Endothelial cell (in vitro differentiated cells): ENCODE measurements around the gene NPTN. TPM values are rescaled to one million over a fixed set of nuclear protein-coding genes. Genes with fewer than 3 reads are reported as not detected.

Experiments
- DNase-seq: peaks from one replicate; pipeline ENCODE4 v3.0.0; 2021; ENCODE audit warnings: low spot score
- H3K27ac Mint-ChIP-seq: one replicate; pipeline ENCODE4 v1.8.0; 2021; ENCODE audit warnings: mixed read lengths, inconsistent platforms; ENCODE audit not compliant: unreplicated experiment
- H3K27me3 Mint-ChIP-seq: one replicate; pipeline ENCODE4 v1.8.0; 2021; ENCODE audit warnings: mild to moderate bottlenecking, moderate library complexity, mixed read lengths, inconsistent platforms; ENCODE audit not compliant: unreplicated experiment
- H3K36me3 Mint-ChIP-seq: one replicate; pipeline ENCODE4 v1.8.0; 2021; ENCODE audit warnings: mild to moderate bottlenecking, low read depth, mixed read lengths, inconsistent platforms; ENCODE audit not compliant: unreplicated experiment
- H3K4me1 Mint-ChIP-seq: one replicate; pipeline ENCODE4 v1.8.0; 2021; ENCODE audit warnings: mild to moderate bottlenecking, mixed read lengths, inconsistent platforms; ENCODE audit not compliant: unreplicated experiment
- H3K4me3 Mint-ChIP-seq: one replicate; pipeline ENCODE4 v1.8.0; 2021; ENCODE audit warnings: mild to moderate bottlenecking, mixed read lengths, inconsistent platforms; ENCODE audit not compliant: unreplicated experiment
- H3K9me3 Mint-ChIP-seq: one replicate; pipeline ENCODE4 v1.8.0; 2021; ENCODE audit warnings: mixed read lengths, inconsistent platforms; ENCODE audit not compliant: unreplicated experiment
- CTCF ChIP-seq: fragments of 200-600 bp; sonication (generic); IDR thresholded peaks from one replicate; pipeline ENCODE4 v1.5.0; 2021; ENCODE audit warnings: antibody characterized with exemption; ENCODE audit not compliant: unreplicated experiment
- total RNA-seq: library from RNA; stranded (reverse); fragmentation: NEBNext Ultra II Directional; extraction: Animal tissue kit (Norgen Biotek cat#: 25700); gene quantifications from one replicate; pipeline ENCODE4 v1.2.1, GENCODE V29; 2021; ENCODE audit not compliant: unreplicated experiment

NPTN gene
- total RNA-seq, 1 donor from 2014 or later: 223 TPM

DNA sequence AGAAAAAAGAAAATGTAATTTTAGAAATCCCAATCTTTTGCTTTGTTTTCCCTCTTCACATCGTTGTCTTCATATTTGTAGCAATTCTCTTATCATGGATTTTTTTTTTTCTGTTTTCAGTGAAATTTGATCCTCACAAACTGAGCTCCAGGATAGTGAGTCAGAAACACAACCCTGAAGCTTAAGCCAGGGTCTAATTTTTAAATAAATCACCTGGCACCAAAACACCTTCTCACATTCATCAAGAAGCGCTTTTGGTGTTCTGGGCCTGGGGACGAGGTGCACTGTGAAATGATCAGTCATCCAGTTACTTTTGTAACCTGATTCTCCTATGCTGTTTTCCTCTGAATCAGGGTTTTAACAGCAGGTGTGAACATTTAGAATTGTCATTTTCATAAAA, 102.5 kb downstream of the NPTN start:
- H3K4me3 Mint-ChIP-seq: no peak overlapping the region
- DNase-seq: no peak
- H3K36me3 Mint-ChIP-seq: no peaks in the 10 kb centered on the region
- no peak for TF ChIP-seq CTCF
- no peak overlapping the region for H3K27ac Mint-ChIP-seq
- H3K4me1 Mint-ChIP-seq: no peaks in the 10 kb centered on the region
- H3K9me3 Mint-ChIP-seq: no peaks in the 10 kb centered on the region
- peaks cover 2% of the 10 kb centered on the region for H3K27me3 Mint-ChIP-seq

GRCh38 chr15:73527598-73527997, 105.6 kb downstream of the NPTN start:
- Mint-ChIP-seq H3K9me3 (no peaks in the 10 kb centered on the region), H3K36me3 (no peaks in the 10 kb centered on the region), H3K27ac (no peak overlapping the region), H3K27me3 (peaks cover 2% of the 10 kb centered on the region), H3K4me1 (no peaks in the 10 kb centered on the region), H3K4me3 (no peak overlapping the region)
- no peak for TF ChIP-seq CTCF
- no peak for DNase-seq

GRCh38 chr15:73524919-73525318, 108.3 kb downstream of the NPTN start:
- H3K4me1 Mint-ChIP-seq: no peaks in the 10 kb centered on the region
- H3K27ac Mint-ChIP-seq: no peak overlapping the region
- H3K27me3 Mint-ChIP-seq: no peaks in the 10 kb centered on the region
- H3K36me3 Mint-ChIP-seq: no peaks in the 10 kb centered on the region
- DNase-seq: no peak
- TF ChIP-seq CTCF: no peak
- no peak overlapping the region for H3K4me3 Mint-ChIP-seq
- H3K9me3 Mint-ChIP-seq: no peaks in the 10 kb centered on the region

- no peaks in the 10 kb centered on the region for H3K36me3 Mint-ChIP-seq
- H3K9me3 Mint-ChIP-seq: no peaks in the 10 kb centered on the region
- H3K4me3 Mint-ChIP-seq: no peak overlapping the region
- no peak overlapping the region for H3K27ac Mint-ChIP-seq
- no peaks in the 10 kb centered on the region for H3K27me3 Mint-ChIP-seq
- no peak for DNase-seq
- no peak for TF ChIP-seq CTCF
- peaks cover 7% of the 10 kb centered on the region for H3K4me1 Mint-ChIP-seq
Measured at GRCh38 chr15:73522011-73522410, 111.2 kb downstream of the NPTN start.

DNA sequence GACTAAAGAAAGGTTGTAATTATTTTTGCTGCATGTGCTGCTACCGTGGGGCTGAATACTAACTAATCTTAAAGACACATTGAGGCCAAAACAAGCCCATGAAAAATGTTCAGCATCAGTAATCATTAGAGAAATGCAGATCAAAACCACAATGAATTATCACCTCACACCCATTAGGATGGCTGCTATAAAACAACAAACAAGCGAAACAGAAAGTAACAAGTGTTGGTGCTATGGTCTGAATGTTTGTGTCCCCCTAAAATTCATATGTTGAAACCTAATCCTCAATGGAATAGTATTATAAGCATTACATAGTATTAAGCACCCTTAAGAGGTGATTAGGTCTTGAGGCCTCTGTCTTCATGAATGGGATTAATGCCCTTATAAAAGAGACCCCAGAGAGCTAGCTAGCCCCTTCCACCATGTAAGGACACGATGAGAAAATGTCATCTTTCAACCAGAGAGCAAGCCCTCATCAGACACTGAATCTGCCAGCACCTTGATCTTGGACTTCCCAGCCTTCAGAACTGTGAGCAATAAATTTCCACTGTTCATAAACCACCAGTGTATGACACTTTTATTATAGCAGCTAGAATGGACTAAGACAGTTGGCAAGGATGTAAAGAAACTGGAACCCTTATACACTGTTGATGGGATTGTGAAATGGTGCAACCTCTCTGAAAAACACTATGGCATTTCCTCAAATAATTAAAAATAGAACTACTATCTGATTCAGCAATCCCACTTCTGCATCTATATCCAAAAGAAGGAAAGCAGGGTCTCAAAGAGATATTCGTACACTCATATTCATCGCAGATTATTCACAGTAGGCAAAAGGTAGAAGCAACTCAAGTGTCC, 114.1 kb downstream of the NPTN start:
- H3K27me3 Mint-ChIP-seq: peaks cover 1% of the 10 kb centered on the region
- H3K27ac Mint-ChIP-seq: no peak overlapping the region
- no peaks in the 10 kb centered on the region for H3K9me3 Mint-ChIP-seq
- TF ChIP-seq CTCF: no peak
- no peak overlapping the region for H3K4me3 Mint-ChIP-seq
- no peak for DNase-seq
- peaks cover 14% of the 10 kb centered on the region for H3K4me1 Mint-ChIP-seq
- H3K36me3 Mint-ChIP-seq: no peaks in the 10 kb centered on the region
